GM18499 (cell line): ENCODE results near the gene ZSWIM6.

Experiments used
- ATAC-seq: cut with Tn5 transposase; IDR thresholded peaks from one replicate; pipeline ENCODE4 v1.9.1; 2021; ENCODE audit warnings: moderate number of reproducible peaks; ENCODE audit not compliant: insufficient read depth, unreplicated experiment

The ZSWIM6 gene

DNA sequence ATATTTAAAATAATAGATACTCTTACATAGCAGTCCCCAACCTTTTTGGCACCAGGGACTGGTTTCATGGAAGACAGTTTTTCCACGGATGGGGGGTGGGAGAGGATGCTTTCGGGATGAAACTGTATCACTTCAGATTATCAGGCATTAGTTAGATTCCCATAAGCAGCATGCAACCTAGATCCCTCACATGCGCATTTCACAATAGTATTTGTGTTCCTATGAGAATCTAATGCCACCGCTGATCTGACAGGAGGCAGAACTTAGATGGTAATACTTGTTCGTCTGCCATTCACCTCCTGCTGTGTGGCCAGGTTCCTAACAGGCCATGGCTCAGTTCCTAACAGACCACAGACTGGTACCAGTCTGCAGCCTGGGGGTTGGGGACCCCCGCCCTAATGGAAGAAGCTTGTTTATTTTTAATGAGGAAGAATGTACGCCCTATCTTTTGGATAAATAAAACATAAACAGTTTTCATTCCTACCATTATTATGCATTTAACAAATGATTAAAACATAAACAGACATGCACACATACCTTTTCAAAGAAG, 187.7 kb downstream of the ZSWIM6 start:
- no peak for ATAC-seq

- ATAC-seq: no peak
Observed at GRCh38 chr5:61523073-61523472, 191.0 kb downstream of the ZSWIM6 start.

GRCh38 chr5:61523997-61524396, 191.9 kb downstream of the ZSWIM6 start:
- ATAC-seq: no peak

DNA sequence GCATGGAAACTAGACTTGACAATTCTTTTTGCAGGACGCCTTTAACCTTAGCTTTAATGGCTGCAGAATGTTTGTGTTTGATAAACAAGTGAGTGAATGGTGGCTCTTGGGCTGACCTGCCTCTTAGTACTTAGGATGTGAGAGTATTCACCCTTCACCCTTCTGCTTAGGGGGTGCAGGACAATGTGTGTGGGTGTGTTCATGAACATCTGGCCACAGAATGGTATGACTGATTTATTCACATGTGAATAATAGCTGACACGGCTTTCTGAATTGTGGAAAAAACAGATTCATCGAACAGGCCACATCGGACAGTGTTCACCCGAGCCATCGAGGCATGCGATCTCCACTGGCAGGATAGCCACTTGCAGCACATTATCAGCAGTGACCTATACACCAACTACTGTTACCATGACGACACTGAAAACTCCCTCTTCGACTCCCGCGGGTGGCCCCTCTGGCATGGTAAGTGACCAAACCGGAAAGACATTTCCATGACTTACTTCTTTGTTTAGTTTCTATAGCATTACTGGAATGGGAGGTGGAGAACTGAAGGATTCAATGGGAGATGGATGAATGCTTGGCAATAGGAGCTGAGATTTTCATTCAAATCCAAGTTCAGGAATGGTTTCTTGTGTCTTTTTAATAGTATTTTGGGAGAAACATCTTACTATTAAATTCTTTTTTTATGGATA, 193.6 kb downstream of the ZSWIM6 start:
- ATAC-seq: no peak

- ATAC-seq: no peak
Observed at GRCh38 chr5:61526207-61526519, 194.1 kb downstream of the ZSWIM6 start.

DNA sequence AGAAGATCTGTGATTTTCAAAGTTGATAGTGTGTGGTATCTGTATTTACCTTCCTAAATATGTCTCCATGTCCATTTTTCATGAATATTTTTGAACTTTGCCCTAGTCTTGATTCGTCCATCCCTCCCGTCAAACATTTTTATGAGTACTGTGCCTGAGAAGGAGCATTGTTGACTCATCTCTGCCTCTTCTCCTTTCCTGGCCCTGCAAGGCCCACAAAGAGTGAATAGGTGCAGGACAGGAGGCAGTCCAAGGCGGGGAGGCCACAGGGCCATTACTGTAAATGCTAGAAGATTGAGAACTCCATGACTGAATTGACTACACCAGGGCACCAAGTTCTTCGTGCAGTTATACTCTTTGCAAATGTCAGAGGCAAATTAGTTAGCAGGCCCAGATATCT, 200.9 kb downstream of the ZSWIM6 start:
- ATAC-seq: no peak

DNA sequence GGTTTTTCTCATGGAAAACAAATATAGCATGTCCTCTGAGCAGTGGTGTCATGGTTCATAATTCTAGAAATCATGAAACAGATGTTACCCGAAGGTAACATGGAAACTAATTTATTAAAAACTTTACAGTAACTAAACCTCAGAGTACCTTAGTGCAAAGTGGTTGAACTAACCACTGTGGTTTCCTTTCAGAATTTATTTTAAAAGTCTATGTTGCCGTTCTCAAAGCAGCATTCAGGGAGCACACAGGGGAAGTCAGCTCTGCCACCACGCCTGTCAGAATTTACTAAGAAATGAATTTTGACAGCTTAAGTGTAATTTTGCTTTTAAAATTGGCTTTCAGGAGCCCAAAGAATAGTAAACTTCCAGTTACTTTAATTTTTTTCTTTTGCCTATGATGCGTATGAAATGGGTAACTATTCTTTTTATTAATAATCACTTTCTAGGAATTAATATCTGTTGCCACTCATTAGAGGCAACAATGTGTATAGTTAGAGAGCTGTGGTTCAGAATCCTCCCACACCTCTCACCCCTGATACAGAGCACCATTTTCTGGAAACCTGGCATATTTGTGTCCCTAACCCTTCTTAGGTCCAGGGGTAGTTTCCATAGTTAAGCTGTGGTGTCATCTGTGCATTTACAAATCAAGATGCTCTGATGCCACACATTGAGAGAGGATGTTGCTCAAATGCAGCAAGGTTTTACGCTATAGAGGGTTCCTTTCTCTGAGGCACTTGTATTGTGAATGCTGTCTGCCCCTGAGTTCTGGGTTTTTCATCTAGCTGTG, 202.6 kb downstream of the ZSWIM6 start:
- peak; percentile 86 for ATAC-seq

DNA sequence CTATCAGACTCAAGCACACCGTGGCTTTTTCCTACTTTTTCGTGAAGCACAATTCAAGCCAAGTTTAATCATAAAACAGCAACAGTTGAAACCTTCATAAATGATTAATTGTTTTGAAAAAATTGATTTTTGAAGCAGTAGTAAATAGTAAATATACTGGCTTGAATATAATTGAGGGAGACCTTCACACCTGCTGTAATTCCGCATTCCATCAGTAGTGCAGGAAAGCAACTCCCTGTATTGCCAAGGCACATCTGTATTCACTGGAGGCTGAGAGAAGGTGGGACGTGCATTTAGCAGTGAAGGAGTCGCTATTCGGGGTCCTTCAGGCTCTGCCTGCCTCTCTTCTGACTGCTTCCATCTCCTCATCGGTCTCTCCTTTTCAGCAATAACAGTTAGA, 203.8 kb downstream of the ZSWIM6 start:
- no peak for ATAC-seq

GRCh38 chr5:61536922-61537321, 204.9 kb downstream of the ZSWIM6 start:
- no peak for ATAC-seq

GRCh38 chr5:61538722-61539501, 206.9 kb downstream of the ZSWIM6 start:
- ATAC-seq: no peak

GRCh38 chr5:61549530-61549929, 217.5 kb downstream of the ZSWIM6 start:
- no peak for ATAC-seq

DNA sequence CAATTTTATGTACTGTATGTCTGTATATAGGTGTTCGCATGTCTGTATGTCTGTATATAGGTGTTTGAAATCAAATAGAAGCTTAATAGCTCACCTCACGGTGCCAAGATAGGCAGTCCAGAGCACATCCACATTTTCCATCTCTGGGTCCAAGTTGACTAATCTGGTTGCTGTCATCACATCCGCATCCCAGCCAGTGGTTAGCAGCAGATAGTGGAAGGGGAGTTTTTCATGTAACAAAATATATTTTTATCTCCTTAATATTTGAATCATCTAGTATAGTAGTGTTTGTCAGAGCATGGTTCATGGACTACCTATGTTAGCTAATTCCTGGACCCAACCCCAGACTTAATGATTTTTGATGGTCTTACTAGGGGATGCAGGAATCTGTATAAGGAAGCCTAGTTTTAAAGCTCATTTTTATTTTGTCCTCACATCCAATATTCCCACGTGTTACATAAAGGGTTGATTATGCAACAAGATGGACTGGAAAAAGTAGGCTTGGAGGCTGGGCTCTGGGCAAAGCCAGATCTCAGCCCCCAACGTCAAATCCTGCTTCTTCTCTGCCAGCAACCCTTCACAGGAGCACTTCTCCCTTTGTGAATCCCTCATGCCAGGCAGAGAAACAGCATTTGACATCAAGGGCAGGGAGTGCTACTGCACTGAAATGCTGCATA, 219.7 kb downstream of the ZSWIM6 start:
- no peak for ATAC-seq

DNA sequence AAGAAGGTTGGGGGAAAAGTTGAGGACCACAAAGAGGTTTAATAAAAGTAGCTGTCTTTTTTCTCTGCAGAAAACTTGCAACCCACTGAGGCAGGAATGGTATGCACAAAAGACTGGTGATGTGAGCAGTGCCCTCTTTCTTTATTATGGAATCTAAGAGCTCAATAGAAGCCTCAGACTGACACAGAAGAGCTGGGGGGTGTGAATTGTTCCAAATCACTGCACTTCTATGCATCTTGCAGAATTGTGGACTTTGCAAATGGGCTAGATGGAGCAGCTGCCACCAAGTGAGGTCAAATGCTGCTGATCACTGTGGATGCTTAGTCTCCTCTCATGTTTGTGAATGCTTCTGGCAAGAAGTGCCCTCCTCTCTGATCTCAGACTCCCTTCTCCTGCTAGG, 227.1 kb downstream of the ZSWIM6 start:
- no peak for ATAC-seq

DNA sequence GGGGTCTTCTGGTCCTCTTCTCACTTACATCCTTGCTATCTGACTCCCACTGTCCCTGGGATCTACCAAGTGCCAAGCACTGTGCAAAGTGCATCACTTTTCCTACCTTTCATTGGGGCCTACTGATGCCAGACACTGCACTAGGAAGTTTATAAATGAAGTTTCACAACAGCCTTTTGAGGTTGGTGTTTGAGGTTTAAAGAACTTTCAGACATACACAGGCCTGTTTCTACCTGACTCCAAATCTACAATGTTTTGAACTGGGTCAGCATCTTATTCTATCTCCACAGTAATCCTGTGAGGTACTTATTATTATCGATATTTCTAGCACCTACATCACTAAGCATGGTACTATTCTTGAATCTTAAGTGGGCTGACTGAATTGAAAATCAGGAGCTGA, 227.7 kb downstream of the ZSWIM6 start:
- ATAC-seq: no peak

GRCh38 chr5:61563401-61563800, 231.3 kb downstream of the ZSWIM6 start:
- ATAC-seq: no peak

- no peak for ATAC-seq
Observed at GRCh38 chr5:61567337-61567736, 235.3 kb downstream of the ZSWIM6 start.

DNA sequence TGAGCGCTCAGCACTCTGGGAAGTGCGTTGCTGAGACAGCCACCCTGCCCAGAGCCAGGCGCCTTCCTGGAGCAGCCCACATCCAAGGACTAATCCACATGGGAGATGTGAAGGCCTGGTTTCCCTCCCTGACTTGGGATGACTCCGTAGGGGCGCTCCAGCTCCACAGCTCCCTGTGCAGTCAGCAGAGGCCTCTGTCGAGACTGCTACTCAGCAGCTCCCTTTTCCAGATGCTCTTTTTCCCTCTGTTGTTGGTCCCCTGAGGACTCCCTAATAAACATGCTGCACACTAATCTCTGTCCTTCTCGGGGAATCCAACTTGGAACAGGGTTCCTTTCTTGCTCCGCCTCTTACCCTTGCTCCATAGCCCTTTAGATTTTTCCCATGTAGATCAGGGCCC, 237.3 kb downstream of the ZSWIM6 start:
- no peak for ATAC-seq

DNA sequence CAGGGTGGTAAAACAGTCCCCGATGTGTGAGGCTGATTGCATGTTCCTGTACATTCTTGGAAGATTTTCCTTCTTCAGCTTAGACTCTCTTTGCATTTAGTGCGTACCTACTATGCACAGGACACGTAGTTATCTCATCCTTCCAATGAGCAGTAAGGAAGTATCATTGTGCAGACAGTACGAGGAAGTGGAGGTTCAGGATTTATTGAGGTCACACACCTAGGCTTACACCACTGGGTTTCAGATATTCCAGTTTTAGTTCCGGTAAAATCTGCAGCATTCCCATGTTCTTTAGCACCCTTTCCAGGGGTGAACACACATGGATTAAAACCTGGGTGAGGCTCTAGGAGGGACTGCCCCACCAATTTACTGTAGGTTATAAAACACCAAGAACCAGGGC, 238.7 kb downstream of the ZSWIM6 start:
- no peak for ATAC-seq

DNA sequence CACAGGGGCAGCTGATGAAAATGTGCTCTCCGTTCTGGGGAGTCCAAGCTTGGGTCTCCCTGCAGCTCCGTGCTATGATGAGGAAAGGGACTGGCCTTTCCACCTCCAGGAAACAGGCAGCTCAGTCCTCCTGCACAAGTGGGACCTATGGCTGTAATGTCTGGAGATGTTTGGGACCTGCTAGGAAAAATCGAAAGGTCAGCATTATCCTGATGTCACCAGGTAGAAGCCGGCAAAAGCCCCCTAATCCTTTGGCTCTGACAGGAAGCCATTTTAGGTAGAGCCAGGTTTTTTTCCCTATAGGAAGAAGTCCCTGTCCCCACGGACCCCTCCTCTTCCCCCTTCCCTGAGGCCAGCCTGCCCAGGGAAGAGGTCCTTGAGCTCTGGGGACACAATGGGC, 240.9 kb downstream of the ZSWIM6 start:
- no peak for ATAC-seq

GRCh38 chr5:61575103-61575502, 243.0 kb downstream of the ZSWIM6 start:
- ATAC-seq: no peak

DNA sequence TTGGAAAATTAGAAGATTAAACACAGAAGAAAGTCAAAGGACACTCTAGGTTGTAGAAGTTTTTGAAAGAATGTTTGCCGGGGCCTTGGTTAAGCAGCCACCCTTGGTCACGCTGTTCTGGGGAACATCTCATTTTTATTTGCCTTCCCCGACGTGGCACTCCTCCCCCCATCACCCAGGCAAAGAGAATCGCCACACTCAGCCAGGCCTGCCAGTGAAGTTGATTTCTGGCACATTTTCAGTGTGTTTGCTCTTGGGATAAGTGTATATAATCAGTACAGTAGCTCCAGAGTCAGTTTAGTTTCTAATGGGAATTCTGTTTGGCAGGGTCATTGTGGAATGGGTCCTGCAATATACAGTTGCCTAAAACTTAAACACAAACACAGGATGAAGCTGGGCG, 243.5 kb downstream of the ZSWIM6 start:
- no peak for ATAC-seq
